ENCODE results near the gene FLYWCH1.

FLYWCH1 gene

GRCh38 chr16:2952679-2953078 lies 40.9 kb downstream of the FLYWCH1 start:
- no peak for DNase-seq (ENCODE audit: low read depth)

GRCh38 chr16:2953706-2954627 lies 42.2 kb downstream of the FLYWCH1 start:
- DNase-seq (ENCODE audit: low read depth), result no peak

GRCh38 chr16:2954656-2955381 lies 43.1 kb downstream of the FLYWCH1 start:
- DNase-seq (ENCODE audit: low read depth), result no peak

DNA sequence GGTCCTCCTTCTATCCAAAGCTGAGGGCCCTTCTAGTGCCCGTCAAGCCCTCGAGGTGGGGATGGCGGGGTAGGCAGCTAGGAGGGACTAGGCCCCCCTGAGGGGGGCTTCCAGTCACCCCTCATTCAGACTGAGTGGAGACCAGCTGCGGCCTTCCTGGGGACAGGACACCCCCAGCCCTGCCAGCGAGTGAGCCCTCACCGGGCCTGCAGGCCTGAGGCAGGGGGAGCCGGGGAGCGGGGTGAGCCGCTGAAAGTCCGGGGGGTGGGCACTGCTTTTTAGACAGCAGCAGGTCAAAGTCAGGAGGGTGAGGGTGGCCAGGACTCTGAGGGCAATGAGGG lies 43.7 kb downstream of the FLYWCH1 start:
- DNase-seq (ENCODE audit: low read depth), result no peak

- DNase-seq (ENCODE audit: low read depth), result no peak
These were observed 44.2 kb downstream of the FLYWCH1 start for GRCh38 chr16:2955779-2956578.

DNA sequence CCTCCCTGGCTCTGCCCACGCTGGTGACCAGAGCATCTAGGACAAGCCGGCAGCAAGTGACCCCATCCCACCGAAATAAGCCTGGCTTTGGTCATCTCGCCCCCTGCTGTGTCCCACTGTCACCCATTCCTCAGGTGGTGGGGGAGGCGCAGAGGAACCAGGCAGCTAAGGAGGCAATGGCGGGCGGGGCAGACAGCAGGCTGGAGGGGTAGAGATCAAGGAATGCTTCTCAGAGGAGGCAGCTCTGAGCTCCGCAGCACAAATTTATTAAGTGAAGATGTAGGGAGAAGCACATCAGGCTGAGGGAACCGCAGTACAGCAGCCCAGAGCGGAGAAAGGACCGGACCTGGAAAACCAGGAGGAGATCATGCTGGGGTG lies 44.8 kb downstream of the FLYWCH1 start:
- no peak for DNase-seq (ENCODE audit: low read depth)

- no peak for DNase-seq (ENCODE audit: low read depth)
These were observed 47.5 kb downstream of the FLYWCH1 start for GRCh38 chr16:2959206-2959605.

GRCh38 chr16:2960183-2961010 lies 48.7 kb downstream of the FLYWCH1 start:
- no peak for DNase-seq (ENCODE audit: low read depth)

DNA sequence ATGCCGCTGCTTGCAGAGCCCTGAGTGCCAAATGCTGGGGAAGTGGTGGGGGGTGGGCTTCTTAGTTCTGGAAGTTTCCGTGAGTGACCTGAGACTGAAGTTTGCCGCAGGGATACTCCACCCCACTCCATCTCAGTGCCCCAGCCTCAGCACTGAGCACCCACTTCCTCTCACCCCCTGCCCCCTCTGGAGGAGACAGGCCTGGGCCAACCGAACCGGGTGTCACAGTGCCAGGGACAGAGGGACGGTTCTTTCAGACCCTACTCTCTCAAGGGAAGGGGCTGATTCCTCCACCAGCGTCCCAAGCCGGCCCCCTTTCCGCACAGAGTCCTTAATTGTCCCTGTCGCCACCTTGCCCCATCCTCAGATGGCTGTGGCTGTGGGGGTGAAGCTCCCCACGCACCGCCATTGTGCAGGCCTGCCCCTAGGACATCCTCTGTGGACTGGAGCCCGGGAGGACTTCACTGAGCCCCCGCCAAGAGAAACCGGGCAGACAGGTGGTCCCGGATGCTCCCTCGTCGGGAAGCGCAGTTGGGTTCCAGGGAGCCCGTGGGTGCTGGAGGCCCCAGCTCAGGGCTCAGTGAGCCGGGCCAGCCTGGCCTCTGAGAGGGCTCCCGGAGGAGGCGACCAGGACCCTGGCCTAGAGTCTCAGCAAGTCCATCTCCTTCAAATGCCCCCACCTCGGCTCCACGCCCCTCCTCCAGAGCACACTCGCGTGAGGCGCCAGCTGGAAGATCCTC lies 50.8 kb downstream of the FLYWCH1 start:
- no peak for DNase-seq (ENCODE audit: low read depth)

DNA sequence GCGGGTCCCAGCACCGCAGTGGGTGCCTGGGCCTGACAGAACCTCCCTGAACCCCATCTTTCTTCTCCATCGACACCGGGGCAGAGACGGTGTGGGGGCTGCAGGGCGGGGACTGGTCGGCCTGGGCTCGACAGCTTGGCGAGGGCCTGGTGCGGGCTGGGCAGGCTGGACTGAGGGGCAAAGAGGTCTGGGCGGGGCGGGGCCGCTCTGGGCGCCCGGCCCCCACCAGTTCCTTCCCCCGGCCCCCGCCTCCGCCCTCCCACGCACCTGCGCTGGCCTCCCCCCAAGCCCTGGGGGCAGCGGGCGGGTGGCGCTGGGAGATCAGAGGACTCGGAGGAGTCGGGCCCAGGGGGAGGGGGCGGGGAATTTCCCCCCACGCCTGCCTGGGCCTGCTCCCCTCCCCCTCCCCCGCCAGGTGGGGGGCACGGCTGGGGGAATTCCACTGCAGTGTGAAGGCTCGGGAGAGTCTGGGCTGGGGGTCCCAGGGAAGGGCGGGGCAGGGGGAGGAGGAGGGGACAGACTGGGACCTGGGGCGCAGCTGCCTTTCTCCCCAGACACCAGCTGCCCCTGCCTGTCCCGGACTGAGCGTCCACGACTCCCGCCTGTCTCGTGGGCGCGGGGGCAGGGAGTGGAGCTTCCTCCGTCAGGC lies 51.5 kb downstream of the FLYWCH1 start:
- no peak for DNase-seq (ENCODE audit: low read depth)

DNA sequence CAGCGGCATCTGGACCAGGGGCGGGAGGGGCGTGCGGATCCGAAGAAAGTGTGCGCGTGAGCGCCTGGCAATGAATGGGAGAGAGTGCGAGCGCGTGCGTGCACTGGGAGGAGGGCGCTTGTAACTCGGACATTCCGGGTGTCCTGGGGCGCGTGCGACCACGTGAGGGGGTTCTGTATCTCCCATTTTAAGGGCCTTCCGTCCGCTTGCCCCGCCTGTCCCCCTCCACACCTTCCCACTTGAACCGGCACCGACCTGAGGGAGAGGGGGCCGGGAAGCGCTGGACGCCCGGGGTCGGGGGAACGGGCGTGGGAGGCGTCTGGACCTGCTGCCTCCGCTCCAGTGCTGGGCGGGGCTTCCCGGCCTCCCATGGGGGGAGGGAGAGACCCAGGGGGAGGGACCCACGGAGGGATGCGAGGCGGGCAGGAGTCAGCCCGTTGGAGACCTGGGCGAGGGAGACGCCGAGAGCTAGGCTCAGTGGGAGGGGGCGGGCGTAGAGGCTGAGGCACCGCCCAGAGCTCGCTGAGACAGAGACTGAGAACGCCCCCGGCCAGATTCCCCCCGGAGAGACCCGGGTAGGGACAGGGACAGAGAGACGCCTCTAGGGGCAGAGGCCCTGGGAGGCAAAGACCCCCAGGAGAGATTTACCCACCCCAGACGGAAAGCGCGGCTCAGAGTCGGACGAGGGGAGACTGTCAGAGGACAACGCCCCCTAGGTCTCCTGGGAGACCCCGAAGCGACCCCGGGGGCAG lies 52.2 kb downstream of the FLYWCH1 start, which contains the start of gene KREMEN2:
TSS of gene KREMEN2 (plus strand) at position 553 of the 752 bp plus-strand sequence. CDS start 246 bp downstream, outside the sequence.
- no peak for DNase-seq (ENCODE audit: low read depth)

DNA sequence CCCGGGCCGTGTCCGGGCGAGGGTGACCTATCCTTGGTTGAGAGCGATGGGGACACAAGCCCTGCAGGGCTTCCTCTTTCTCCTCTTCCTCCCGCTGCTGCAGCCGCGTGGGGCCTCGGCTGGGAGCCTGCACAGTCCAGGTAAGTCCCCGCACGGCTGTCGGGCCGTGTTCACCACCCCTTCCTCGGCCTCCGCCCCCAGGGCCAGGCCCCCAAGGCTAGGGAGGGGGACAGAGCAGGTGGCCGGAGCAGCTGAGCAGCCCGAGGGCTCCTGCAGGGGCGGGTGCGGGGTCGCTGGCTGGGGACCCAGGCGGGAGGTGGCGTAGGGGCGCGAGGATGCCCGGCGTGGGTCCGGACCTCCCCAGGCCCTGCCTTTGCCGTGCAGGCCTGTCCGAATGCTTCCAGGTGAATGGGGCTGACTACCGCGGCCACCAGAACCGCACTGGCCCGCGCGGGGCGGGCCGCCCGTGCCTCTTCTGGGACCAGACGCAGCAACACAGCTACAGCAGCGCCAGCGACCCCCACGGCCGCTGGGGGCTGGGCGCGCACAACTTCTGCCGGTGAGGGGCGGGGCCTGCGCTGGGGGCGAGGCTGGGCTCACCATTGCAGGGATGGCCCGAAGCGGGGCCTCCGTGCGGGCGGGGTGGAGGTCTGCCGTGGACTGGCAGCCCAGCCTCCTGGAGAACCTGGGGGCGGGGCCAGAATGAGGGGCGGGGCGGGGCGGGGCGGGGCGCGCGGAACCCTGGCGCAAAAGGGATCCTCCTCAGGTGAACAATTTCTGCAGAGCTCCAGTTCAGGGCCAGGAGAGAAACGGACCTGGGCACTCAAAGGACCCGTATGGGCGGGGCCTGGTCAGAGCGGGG lies 53.0 kb downstream of the FLYWCH1 start:
- no peak for DNase-seq (ENCODE audit: low read depth)

GRCh38 chr16:2966043-2966807 lies 54.5 kb downstream of the FLYWCH1 start:
- DNase-seq (ENCODE audit: low read depth), result no peak

DNA sequence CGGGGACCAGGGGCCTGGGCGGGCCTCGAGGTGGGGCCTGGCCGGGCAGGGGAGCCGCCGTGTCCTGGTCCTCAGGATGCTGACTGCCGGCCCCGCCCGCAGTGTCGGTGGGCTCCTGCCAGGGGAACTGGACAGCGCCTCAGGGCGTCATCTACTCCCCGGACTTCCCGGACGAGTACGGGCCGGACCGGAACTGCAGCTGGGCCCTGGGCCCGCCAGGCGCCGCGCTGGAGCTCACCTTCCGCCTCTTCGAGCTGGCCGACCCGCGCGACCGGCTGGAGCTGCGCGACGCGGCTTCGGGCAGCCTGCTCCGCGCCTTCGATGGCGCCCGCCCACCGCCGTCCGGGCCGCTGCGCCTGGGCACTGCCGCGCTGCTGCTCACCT lies 55.1 kb downstream of the FLYWCH1 start:
- DNase-seq (ENCODE audit: low read depth), result no peak

- DNase-seq (ENCODE audit: low read depth), result no peak
These were observed 55.5 kb downstream of the FLYWCH1 start for GRCh38 chr16:2967211-2967631.

- no peak for DNase-seq (ENCODE audit: low read depth)
These were observed 56.0 kb downstream of the FLYWCH1 start for GRCh38 chr16:2967721-2968161.

DNA sequence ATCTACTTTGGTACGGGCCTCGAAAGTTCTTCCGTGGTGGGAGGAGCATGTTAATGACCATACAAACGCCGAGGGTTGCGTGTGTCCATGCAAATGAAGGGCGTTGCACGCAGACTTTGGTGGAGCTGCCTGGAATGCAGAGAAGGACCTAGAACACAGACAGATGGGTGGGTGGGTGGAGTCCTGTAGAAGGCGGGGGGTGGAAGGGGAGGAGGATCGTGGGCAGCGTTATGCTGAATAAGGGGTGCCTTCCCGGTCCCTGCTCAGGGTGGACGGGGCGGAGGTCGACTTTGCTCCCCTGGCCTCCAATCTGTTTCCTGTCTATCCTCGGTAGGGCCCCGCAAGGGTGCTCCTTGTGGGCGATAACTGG lies 56.6 kb downstream of the FLYWCH1 start:
- no peak for DNase-seq (ENCODE audit: low read depth)

Data from iris pigment epithelial cell (primary cell).